Chondrocyte (in vitro differentiated cells): Measurements from ENCODE around the gene TBL3. TPM values are rescaled to one million over a fixed set of nuclear protein-coding genes. Genes with fewer than 3 reads are reported as not detected.

Experiments
- DNase-seq: peaks from one replicate; pipeline ENCODE4 v3.0.0; 2021; ENCODE audit warnings: mixed read lengths, low spot score
- H3K27ac Mint-ChIP-seq: one replicate; pipeline ENCODE4 v1.8.0; 2021; ENCODE audit warnings: mild to moderate bottlenecking, moderate library complexity, mixed read lengths; ENCODE audit not compliant: unreplicated experiment
- H3K27me3 Mint-ChIP-seq: 2 replicates; pipeline ENCODE4 v1.8.0; 2021; ENCODE audit warnings: low read depth, mixed read lengths
- H3K36me3 Mint-ChIP-seq: 2 replicates; pipeline ENCODE4 v1.8.0; 2021; ENCODE audit warnings: low read depth, mixed read lengths
- H3K4me1 Mint-ChIP-seq: 2 replicates; pipeline ENCODE4 v1.8.0; 2021; ENCODE audit warnings: low read depth, mild to moderate bottlenecking, mixed read lengths
- H3K4me3 Mint-ChIP-seq: one replicate; pipeline ENCODE4 v1.8.0; 2021; ENCODE audit warnings: mild to moderate bottlenecking, moderate library complexity, mixed read lengths; ENCODE audit not compliant: unreplicated experiment
- H3K9me3 Mint-ChIP-seq: 2 replicates; pipeline ENCODE4 v1.8.0; 2021; ENCODE audit warnings: low read depth, mixed read lengths
- CTCF ChIP-seq: fragments of 200-600 bp; sonication (generic); IDR thresholded peaks from 2 replicates; pipeline ENCODE4 v1.5.0; 2021; ENCODE audit warnings: antibody characterized with exemption, mild to moderate bottlenecking, moderate library complexity
- total RNA-seq: library from RNA; stranded (reverse); gene quantifications from 3 replicates; pipeline ENCODE4 v1.2.1, GENCODE V29; 2021

The TBL3 gene
- total RNA-seq, 1 donor from 2014 or later = 21.6 TPM

- Mint-ChIP-seq H3K4me1 (peaks cover 41% of the 10 kb centered on the region), H3K9me3 (no peaks in the 10 kb centered on the region), H3K36me3 (peaks cover 6% of the 10 kb centered on the region), H3K4me3 (peak overlapping the region; percentile 35), H3K27me3 (no peaks in the 10 kb centered on the region), H3K27ac (no peak overlapping the region)
- no peak for DNase-seq
- TF ChIP-seq CTCF = no peak
Measured at GRCh38 chr16:2004795-2005517, 33.1 kb downstream of the TBL3 start.

- DNase-seq = no peak
- Mint-ChIP-seq H3K4me3 (no peak overlapping the region), H3K9me3 (no peaks in the 10 kb centered on the region), H3K4me1 (peaks cover 47% of the 10 kb centered on the region), H3K27ac (no peak overlapping the region), H3K36me3 (peaks cover 6% of the 10 kb centered on the region), H3K27me3 (no peaks in the 10 kb centered on the region)
- no peak for TF ChIP-seq CTCF
Measured at GRCh38 chr16:2005646-2006045, 33.8 kb downstream of the TBL3 start.

- DNase-seq = no peak
- Mint-ChIP-seq H3K4me3 (no peak overlapping the region), H3K27me3 (no peaks in the 10 kb centered on the region), H3K27ac (peak overlapping the region; percentile 27), H3K9me3 (no peaks in the 10 kb centered on the region), H3K36me3 (peaks cover 4% of the 10 kb centered on the region), H3K4me1 (peaks cover 47% of the 10 kb centered on the region)
- TF ChIP-seq CTCF = no peak
Measured at GRCh38 chr16:2006317-2006716, 34.5 kb downstream of the TBL3 start.

GRCh38 chr16:2007081-2007836, 35.4 kb downstream of the TBL3 start:
- TF ChIP-seq CTCF = no peak
- H3K9me3 Mint-ChIP-seq = no peaks in the 10 kb centered on the region
- H3K36me3 Mint-ChIP-seq = peaks cover 2% of the 10 kb centered on the region
- peak overlapping the region; percentile 86 for H3K4me3 Mint-ChIP-seq
- peaks cover 47% of the 10 kb centered on the region for H3K4me1 Mint-ChIP-seq
- no peak for DNase-seq
- H3K27ac Mint-ChIP-seq = peak overlapping the region; percentile 32
- H3K27me3 Mint-ChIP-seq = no peaks in the 10 kb centered on the region

GRCh38 chr16:2008009-2008526, 36.2 kb downstream of the TBL3 start:
- H3K27ac Mint-ChIP-seq = peak overlapping the region; percentile 90
- DNase-seq = no peak

More at GRCh38 chr16:2008009-2008526, 36.2 kb downstream of the TBL3 start:
- Mint-ChIP-seq H3K9me3 (no peaks in the 10 kb centered on the region), H3K36me3 (no peaks in the 10 kb centered on the region), H3K27me3 (no peaks in the 10 kb centered on the region), H3K4me3 (peak overlapping the region; percentile 86), H3K4me1 (peaks cover 47% of the 10 kb centered on the region)
- no peak for TF ChIP-seq CTCF
